ENCODE measurements around the gene DIP2B. TPM values are rescaled to one million over a fixed set of nuclear protein-coding genes. Genes with fewer than 3 reads are reported as not detected.

Gene DIP2B
- total and polyA plus RNA-seq, 2 of the 13 experiments (the other 11 are each of a cell fraction or from before 2014, with no cell fraction given): 32.1 to 35.8 TPM

- peak; percentile 96 for TF ChIP-seq PATZ1 (CRISPR knock-in tag; IDR thresholded peaks at IDR 0.05)
- TF ChIP-seq HCFC1 (IDR thresholded peaks at IDR 0.05; ENCODE audit: low read depth, low read length): no peak
- peak; percentile 70; the same call in 1 of the 2 replicates for TF ChIP-seq RAD51 (IDR thresholded peaks at IDR 0.05; ENCODE audit: borderline replicate concordance)
- no peak for TF ChIP-seq ZNF570 (CRISPR knock-in tag; IDR thresholded peaks at IDR 0.05; ENCODE audit: borderline replicate concordance)
- no peak for TF ChIP-seq CERS6 (CRISPR knock-in tag; IDR thresholded peaks at IDR 0.05)
- TF ChIP-seq ZNF446 (CRISPR knock-in tag; IDR thresholded peaks at IDR 0.05): no peak
- TF ChIP-seq ZBTB44 (CRISPR knock-in tag; IDR thresholded peaks at IDR 0.05): no peak
- no peak for TF ChIP-seq NR2F1 (CRISPR knock-in tag; IDR thresholded peaks at IDR 0.05)
- no peak for TF ChIP-seq DMAP1 (CRISPR knock-in tag; IDR thresholded peaks at IDR 0.05)
- TF ChIP-seq ZNF777 (CRISPR knock-in tag; IDR thresholded peaks at IDR 0.05): no peak
- TF ChIP-seq MNT (IDR thresholded peaks at IDR 0.05): no peak
- no peak for TF ChIP-seq ZNF10 (CRISPR knock-in tag; IDR thresholded peaks at IDR 0.05; ENCODE audit: borderline replicate concordance, low read depth)
- no peak for TF ChIP-seq HMG20B (CRISPR knock-in tag; conservative IDR thresholded peaks at IDR 0.05)
- TF ChIP-seq CAMTA2 (CRISPR knock-in tag; IDR thresholded peaks at IDR 0.05; ENCODE audit: borderline replicate concordance): no peak
- TF ChIP-seq PHF5A (CRISPR knock-in tag; IDR thresholded peaks at IDR 0.05; ENCODE audit: low read depth, unreplicated experiment): no peak
- TF ChIP-seq ZNF274 (CRISPR knock-in tag; IDR thresholded peaks at IDR 0.05): no peak
- 0 out of 2 replicates have a peak, but pooled peaks have one; percentile 35 for TF ChIP-seq BRF2 (CRISPR knock-in tag; IDR thresholded peaks at IDR 0.05)
- TF ChIP-seq TAF1 (CRISPR knock-in tag; IDR thresholded peaks at IDR 0.05): peak; percentile 82; the same call in 1 of the 2 replicates
- no peak for TF ChIP-seq SMYD3 (CRISPR knock-in tag; IDR thresholded peaks at IDR 0.05)
- TF ChIP-seq ATF7-NPFF (CRISPR knock-in tag; IDR thresholded peaks at IDR 0.05; ENCODE audit: low read depth): peak; percentile 62
- no peak for TF ChIP-seq PITX1 (CRISPR knock-in tag; IDR thresholded peaks at IDR 0.05)
These were observed at the start of gene DIP2B (continued) for GRCh38 chr12:50504798-50505674.
